Mammary epithelial cell (primary cell): Measurements from ENCODE around the gene TECTA.

Source experiments
- EZH2 ChIP-seq: IDR thresholded peaks from 2 replicates; pipeline ENCODE4 v1.6.1; 2012; ENCODE audit warnings: low read length, inconsistent platforms, borderline replicate concordance
- TF ChIP-seq, protein P1 (sequence below), 2 donors: IDR thresholded peaks in 1 of 2; conservative IDR thresholded peaks in 1 of 2; 2 replicates each; pipeline ENCODE4 v1.5.1; 2011 to 2012; ENCODE audit warnings: inconsistent platforms in 2 of 2, low read length in 2 of 2, mild to moderate bottlenecking in 2 of 2, control low read depth in 1 of 2, low read depth in 1 of 2; ENCODE audit not compliant: insufficient read depth in 1 of 2; ENCODE audit errors: extremely low read depth in 1 of 2

DNA sequence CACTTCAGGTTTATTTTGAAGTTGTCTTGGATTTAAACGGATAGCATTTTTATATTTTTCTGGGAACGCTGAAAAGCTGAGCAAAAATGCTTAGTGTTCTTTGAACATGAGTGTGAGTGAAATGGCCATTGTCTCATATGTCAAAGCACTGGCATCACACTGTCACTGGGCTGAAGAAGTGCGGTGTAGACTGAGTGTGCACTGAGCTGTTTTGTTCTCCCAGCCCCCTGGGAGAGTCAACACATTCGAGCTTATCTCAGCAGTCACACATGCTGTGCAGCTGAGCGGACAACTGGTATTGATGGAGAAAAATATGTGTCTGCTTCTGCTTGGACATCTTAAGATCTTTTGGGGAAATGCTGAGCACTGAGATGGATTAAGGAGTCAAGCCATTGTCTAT, 90.8 kb downstream of the TECTA start:
- TF ChIP-seq, protein P1, sequence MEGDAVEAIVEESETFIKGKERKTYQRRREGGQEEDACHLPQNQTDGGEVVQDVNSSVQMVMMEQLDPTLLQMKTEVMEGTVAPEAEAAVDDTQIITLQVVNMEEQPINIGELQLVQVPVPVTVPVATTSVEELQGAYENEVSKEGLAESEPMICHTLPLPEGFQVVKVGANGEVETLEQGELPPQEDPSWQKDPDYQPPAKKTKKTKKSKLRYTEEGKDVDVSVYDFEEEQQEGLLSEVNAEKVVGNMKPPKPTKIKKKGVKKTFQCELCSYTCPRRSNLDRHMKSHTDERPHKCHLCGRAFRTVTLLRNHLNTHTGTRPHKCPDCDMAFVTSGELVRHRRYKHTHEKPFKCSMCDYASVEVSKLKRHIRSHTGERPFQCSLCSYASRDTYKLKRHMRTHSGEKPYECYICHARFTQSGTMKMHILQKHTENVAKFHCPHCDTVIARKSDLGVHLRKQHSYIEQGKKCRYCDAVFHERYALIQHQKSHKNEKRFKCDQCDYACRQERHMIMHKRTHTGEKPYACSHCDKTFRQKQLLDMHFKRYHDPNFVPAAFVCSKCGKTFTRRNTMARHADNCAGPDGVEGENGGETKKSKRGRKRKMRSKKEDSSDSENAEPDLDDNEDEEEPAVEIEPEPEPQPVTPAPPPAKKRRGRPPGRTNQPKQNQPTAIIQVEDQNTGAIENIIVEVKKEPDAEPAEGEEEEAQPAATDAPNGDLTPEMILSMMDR (conservative IDR thresholded peaks at IDR 0.05 in 1 of 2, IDR thresholded peaks at IDR 0.05 in 1 of 2; ENCODE audit: extremely low read depth in 1 of 2, insufficient read depth in 1 of 2, low read depth in 1 of 2, low read length in 2 of 2) = no peak
- TF ChIP-seq EZH2 = no peak
